SHP77 (cell line): Measurements from ENCODE around the gene SLC35G3.
"Not testable (repeated sequence)": the region's sequence is repeated elsewhere in the genome, so short reads cannot be mapped to it uniquely, and the experiment has no call there.

ENCODE experiments used
- DNase-seq, 2 experiments: peaks; one replicate each; lab custom pipeline; 2025; lab: John Stamatoyannopoulos, UW

Gene SLC35G3

DNA sequence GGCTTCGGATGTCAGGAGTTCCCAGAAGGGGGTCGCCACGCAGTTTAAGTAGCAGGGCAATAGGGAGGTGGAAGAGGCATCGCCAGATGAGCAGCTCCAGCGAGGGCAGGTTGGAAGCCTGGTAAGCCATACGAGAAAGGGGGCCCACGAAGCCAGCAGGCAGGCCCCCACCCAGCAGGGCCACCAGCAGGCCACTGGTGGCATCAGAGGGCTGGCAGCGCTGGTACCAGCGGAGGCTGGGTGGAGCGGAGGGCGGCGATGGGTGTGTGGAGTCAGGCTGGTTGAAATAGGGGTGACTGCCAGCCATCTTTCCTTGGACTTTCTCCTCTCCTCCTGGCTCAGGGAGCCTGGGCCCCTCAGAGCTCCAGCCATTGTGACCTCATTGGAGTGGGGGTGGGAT is at the start of gene SLC35G3:
Gene SLC35G3 (minus strand): TSS at position 393 of the 400 bp plus-strand sequence. CDS start 86 bp downstream, at position 307.
- not testable (repeated sequence) for DNase-seq

DNA sequence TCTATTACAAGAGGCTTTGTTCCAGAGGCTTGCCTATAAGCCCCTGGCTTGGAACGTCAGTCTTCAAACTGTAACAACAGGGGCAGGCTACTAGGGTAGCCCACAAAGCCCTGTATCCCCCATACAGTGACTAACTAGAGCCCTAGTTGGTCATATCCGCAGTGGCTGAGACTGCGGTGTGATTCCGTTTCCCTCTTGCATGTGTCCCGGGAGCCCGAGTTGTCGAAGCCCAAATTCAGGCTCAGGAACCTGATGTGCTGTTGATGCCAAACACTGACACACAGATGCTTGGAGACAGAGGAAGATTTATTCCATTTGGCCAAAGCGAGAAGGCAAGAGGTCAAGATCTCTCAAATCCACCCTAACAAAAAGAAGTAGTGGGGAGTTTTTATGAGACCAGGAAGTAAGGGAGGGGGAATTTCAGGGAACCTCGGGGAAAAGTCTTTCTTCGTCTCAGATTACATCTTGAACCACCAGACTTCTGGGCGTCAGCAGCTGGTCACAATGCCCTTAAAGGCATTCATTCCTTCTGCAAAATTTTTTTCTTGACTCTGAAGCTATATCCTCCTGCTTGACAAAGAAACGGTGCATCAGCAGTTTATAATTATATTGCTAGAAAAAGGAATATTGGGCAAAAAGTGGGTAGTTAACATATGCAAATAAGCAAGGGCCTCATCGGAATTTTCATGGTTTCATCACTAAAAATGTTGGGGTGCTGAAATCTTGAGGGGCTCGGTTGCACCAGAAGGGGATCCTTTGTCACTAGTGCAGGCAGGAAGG is 49.6 kb upstream of the SLC35G3 start:
- DNase-seq: no peak

DNA sequence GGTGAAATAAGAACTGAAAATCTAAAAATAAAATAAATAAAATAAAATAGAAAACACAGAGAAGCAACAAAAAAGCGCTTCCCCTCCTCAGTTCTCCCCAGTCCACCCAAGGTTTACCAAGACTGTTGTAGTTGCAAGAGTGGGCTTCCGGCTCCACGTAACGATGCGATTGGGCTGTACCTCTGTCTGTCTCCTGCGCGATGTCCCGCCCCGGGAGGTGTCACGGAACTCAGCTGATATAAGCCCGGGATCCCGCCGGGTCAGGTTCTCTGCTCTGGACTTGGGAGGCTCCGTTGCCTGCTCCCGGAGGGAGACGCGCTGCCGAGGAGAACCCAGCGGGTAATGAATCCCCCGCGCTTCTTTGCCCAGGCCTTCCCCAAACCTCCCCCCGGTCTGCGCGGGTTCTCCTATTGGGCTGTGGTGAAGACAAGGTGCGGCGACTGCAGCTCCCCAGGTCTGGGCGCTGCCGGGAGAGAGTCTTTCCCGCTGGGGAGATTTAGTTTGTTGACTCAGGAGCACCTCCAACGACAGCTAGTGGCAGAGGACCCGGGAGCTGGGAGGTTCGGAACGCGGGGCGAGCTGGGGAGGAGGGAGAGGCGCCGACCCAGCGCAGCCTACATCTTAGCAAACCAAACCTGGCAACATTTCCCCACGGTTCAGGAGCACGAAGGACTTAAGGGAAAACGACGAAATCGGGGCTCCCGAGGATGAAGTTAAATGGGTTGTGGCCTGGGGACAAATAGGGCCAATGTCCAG is 48.8 kb upstream of the SLC35G3 start, which contains the start of gene SLFN5:
Gene SLFN5 (plus strand): TSS at position 268 of the 756 bp plus-strand sequence. CDS start 15,619 bp downstream, outside the sequence.
- no peak for DNase-seq

DNA sequence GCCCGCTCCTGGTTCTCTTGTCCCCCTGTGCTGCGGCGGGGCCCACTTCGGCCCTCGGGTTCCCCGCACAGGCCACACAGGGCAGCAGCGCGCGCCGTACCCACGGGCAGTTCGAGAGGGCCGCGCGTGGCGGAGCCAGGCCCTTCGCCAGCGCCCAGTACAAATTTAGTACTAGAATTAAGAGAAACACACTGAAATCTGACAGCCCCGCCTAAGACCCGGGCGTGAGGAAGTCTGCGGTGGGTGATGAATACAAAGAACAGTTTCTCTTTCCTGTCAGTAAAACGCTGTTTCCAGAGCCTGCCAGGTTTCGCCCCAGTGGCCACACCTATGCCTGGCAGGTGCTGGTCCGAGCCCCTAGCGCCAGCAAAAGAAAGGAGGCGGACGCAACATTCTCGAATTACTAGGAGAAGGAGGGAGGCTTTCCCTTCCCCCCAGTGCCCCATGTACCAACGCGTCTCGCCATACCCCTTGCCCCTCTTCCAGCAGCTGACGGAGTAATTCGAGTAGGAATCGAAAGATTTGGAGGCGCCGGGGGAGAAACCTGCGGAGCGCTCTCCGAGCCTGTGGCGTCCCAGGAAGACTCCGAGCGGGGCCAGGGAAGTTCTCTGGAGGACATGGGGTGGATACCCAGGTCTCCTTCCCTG is 48.1 kb upstream of the SLC35G3 start:
- DNase-seq: no peak

DNA sequence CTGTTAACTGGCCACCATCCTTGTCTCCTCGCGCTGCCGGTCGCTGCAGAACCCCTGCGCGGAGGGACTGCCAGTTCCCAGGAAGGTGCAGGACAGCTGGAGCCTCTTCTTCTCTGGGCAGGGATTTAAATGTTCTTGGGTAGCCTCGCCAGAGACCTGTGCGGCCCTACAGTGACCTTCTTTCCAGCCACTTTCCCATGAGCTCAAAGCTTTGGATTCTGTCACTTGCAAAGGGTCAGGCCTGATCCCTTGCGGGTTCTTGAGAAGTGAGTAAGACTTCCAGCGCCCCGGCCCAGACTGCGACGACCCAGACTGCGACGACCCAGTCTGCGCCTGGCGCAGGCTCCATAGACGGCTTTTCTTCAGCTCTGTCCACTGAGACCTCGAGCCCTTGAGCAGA is 47.3 kb upstream of the SLC35G3 start:
- DNase-seq: no peak

DNA sequence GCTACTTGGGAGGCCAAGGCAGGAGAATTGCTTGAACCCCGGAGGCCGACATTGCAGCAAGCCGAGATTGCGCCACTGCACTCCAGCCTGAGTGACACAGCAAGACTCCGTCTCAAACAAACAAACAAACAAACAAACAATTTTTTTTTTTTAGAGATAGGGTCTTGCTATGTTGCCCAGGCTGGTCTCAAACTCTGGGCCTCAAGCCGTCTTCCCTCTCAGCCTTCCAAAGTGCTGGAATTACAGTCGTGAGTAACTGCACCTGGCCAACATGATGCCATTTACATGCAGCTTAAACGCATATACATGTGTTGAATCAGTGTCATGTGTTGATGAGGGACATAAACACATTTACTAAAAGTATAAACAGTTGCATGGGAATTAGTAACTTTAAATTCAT is 46.7 kb upstream of the SLC35G3 start:
- no peak for DNase-seq

DNA sequence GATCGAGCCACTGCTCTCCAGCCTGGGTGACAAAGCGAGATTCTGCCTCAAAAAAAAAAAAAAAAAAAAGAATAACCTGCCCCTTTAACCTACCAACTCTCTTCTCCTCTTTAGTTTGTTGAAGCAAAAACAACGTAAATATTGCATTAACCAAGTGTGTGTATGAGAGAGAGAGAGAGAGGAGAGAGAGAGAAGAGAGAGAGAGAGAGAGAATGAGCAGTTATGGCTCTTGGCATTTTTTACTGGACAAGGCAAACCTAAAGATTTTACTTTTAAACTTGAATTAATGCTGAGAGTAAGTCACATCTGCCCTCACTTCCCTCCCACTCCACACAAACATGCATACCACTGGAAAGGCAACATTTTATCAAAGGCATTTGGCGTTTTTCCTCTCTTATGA is 45.6 kb upstream of the SLC35G3 start:
- DNase-seq: no peak

DNA sequence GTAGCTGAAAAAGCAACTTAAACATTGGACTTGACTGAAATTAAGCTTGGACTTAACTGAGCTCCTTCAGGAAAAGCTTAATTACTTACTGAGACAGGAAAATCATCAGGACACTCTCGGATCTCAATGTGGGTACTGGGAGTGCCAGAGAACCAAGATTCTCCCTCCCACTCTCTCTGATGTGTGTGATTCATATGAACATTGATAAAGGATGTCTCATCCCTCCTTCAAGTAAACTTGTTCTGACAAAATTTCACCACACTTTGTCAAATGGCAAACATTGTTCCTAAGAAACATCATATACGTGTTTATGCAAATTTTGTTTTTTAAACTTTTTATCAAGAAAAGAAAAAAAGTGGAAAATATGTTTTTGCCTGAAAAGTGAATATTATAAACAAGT is 44.6 kb upstream of the SLC35G3 start:
- DNase-seq: no peak

DNA sequence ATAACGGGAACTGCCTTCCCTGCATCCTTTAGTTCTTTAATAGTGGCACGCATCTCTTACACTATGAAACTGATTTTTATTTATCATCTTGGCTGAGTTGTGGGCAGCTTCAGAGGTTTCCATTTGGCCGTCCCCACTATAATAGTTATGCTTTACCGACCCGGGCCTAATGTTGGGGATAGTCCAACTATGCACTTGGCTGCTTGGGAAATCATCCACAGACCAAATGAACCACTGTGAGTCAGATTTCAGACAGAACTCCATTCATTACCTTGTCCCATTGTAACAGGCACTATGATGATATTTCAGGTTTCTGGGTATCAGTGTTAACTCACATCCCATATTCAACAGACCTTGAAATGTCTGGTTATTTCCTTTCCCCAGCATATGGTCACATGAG is 42.6 kb upstream of the SLC35G3 start:
- DNase-seq: no peak

DNA sequence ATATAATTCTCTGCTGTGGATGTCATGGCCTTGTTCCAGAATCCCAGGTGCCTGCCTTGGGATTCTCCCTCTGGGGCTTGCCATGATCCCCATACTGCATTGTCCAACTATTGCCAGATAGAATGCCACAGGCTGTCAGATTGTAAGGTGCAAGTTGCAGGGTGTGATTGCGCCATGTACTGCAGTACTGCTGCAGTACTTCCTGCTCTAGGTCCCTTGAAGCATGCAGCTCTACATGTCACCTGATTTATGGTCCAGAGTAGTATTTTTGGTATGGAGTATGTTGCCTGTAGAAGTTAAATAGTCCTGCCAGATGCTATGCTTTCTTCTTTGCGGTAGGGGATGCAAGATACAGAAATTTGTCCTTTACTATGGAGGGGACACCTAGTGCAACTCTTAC is 41.7 kb upstream of the SLC35G3 start:
- DNase-seq: no peak

DNA sequence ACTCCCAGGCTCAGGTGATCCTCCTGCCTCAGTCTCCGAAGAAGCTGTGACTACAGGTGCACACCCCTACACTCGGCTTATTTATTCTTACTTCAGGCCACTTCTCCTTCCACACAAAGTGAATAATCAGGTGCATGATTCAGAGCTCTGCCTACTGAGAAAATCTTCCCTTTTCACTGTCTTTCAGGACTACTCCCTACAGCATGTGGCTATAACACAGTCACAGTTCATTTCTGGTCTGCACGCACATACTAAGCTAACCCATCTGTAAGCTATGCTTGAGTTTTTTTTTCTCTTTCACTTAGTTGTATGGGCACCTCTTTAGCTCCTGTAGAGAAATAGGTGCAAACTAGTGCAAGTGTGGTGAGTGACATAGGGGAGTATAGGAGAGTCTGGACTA is 41.1 kb upstream of the SLC35G3 start:
- no peak for DNase-seq

DNA sequence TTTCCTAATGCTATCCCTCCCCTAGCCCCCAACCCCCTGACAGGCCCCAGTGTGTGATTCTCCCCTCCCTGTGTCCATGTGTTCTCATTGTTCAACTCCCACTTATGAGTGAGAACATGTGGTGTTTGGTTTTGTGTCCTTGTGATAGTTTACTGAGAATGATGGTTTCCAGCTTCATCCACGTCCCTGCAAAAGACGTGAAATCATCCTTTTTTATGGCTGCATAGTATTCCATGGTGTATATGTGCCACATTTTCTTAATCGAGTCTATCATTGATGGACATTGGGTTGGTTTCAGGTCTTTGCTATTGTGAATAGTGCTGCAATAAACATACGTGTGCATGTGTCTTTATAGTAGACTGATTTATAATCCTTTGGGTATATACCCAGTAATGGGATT is 40.1 kb upstream of the SLC35G3 start:
- DNase-seq: not testable (repeated sequence)

DNA sequence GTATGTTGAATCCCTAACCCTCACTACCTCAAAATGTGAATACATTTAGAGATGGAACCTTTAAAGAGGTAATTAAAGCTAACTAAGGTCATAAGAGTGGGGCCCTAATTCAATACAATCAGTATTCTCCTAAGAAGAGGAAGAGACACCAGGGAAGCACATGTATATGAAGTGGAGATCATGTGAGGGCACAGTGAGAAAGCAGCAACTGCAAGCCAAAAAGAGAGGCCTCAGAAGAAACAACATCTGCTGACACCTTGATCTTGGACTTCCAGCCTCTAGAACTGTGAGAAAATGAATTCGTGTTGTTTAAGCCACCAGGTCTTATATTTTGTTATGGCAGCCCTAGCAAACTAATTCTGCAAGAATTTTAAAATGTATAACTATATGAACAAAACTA is 35.4 kb upstream of the SLC35G3 start:
- no peak for DNase-seq

DNA sequence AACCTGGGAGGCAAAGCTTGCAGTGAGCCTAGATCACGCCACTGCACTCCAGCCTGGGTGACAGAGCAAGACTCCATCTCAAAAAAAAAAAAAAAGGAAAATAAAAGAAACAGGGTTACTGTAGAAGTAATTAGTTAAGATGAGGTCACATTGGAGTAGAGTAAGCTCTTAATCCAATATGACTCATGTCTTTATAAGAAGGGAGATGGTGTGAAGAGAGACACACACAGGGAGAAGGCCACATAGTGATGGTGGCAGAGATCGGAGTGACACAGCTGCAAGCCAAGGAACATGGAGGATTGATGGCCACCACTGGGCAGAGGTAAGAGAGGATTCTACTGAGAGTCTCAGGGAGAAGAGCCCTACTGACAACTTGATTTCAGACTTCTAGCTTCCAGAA is 33.4 kb upstream of the SLC35G3 start:
- no peak for DNase-seq

DNA sequence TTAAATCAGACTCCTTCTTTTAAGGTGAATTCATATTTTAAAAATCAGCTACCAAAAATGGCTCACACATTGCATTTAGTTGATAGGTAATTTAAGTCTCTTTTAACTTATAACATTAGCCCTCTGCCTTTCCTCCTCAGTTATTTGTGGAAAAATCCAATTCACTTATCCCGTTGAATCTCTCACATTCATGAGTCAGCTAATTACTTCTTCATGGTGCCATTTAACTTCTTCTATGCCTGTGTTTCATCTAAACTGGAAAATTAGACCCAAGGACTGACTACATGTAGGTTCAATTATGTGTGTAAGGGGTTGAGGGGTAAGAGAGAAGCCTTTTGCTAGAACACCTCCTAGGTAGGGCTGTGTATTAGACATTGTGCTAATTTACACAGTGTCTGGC is 30.2 kb upstream of the SLC35G3 start:
- no peak for DNase-seq

DNA sequence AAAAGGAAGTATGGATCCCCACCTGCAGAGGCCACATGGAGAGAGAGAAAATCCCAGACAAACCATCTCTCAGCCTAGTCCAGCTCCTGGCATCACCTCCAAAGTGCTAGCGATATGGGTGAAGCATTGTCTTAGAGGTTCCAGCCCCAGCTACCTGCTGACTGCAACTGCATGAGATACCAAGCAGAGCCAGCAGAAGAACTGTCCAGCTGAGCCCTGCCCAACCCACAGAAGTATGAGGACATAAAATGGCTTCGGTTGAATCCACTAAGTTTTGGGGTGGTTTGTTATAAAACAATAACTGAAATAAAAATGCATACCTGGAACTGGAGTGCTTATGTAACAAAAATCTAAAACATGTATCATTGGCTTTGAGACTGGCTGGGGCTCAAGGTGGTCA is 28.3 kb upstream of the SLC35G3 start:
- DNase-seq: no peak

DNA sequence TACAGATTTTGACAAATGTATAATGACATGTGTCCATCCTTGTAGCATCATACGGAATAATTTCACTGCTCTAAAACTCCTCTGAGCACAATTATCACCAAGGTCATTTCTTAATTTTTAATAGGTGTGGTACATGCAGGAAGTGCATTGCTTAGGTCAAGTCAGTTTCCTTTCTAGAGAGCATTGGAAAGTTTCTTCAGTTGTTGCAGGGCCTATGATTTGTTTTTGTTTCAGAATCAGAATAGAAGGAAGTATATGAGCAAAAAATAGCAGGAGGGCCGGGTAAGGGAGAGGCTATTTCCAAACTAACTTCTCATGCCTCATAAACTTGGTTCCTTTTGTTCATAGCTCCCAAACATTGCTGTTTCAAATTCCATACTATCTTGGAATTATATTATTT is 24.7 kb upstream of the SLC35G3 start:
- no peak for DNase-seq

DNA sequence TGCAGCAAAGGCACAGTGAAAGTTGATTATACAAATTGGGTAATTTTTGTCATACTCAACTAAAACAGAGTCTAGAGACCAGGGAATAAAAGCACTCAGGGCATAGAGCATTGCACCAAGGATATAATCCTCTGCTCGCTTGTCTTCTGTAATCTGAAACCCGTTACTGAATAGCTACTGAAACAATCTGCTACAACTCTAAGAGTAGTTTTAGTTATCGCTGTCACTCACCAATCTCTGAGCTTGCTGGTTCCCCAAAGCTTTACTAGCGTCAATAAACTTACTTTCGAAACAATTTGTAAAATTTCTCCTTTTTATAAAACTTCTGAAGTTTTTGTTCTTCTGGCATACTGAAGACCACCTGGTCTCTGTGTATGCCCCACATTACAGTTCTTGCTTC is 22.9 kb upstream of the SLC35G3 start:
- no peak for DNase-seq

DNA sequence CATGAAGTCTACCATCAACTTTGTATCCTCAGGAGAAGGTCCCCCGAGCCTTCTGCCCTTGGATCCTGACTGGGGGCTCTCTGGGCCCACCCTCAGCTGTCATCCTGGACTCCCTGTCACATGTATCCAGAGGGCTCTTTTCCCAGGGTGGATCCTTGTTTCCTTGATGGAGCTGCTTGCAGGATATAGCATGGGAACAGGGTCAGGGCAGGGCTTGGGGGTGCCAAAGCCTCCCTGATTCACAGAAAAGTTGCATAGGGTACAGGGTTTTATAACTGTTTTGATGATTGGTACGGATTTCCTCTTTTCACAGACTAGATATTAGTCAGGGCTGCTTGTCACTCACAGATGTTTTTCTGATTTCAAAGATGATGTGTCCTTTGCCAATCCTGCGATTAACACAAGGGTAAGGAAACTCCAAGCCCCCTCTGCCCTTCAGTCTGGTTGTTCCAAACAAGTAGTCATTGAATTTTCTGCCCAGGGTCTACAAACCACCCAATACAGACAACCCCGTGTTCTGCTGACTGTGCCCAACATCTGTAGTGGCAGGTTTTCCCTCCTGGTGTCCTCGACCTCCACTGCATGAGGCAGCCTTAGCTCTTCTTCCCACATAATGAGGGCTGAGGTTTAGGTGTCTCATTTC is 20.6 kb upstream of the SLC35G3 start:
- DNase-seq: no peak

DNA sequence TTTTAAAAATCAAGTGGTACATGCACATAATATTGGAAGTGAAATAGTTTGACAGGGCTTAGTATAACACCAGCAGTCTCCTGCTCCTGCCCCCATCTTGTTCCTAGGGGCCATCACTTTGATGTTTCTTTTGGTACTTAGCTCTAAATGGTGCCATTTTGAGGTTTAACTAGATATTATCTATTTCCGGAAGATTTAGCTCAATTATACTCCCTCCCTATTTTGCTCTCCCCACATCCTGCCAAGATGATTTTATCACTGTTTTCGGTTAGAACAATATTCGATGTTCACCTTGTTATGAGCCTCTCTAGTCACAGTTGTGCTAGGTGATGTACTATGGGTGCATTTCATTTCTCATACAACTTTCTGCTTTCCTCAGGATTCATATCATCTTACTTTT is 20.0 kb upstream of the SLC35G3 start:
- DNase-seq: no peak

DNA sequence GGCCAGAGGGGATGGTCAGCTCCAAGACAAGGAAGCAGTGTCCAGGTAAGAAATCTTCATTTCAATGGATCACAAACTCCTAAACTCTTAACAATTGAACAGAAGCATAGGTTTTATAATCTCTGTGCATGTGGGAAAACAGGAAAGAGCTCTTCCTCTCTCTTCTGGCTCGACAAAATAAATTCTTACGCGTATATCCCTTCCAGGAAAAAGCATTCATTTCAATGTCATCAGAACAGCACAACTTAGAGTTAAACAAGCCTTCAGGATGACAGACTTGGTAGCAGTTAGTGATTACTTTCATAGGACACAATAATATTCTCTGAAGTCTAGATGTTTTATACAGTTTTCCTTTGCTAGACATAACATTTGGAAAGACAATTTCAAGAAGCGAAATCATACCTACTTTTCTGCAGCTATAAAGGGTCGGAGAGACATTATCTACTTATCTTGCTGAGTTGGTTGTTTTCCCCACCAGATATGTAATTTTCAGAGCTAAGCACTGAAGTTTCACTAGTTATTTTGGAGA is 19.3 kb upstream of the SLC35G3 start:
- DNase-seq: no peak

DNA sequence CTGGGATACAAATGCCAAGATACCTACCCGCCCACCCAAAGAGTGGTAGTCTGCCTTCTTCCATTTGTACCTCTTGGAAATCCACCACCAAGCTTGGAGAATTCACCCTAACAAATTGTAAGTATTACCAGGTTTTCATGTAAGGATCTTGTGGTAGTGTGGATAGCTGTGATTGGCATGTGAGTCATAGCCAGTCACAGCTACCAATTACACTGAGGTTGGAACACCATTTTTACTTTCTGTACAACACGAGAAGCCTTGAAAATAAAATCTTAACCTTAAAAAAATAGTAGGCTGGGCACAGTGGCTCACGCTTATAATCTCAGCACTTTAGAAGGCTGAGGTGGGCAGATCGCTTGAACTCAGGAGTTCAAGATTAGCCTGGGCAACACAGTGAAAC is 18.5 kb upstream of the SLC35G3 start:
- DNase-seq: no peak
